WTC11 (cell line): ENCODE data around the gene WTIP. TPM values are rescaled to one million over a fixed set of nuclear protein-coding genes. Genes with fewer than 3 reads are reported as not detected.

Experiments used
- ATAC-seq: fragments of 200-7000 bp; cut with Tn5 transposase; 2 replicates; pipeline ENCODE4 v1.10.0; 2021; ENCODE audit warnings: mild to moderate bottlenecking, moderate library complexity
- CTCF ChIA-PET: fragments of 300-600 bp; sonication (Branson Sonifier 250); formaldehyde crosslinking; loops from one replicate; lab custom pipeline; 2021; ENCODE audit warnings: antibody characterized with exemption; lab: Charles Lee
- POLR2A ChIA-PET: fragments of 350-600 bp; sonication (Branson Sonifier 250); formaldehyde crosslinking; loops from one replicate; lab custom pipeline; 2021; ENCODE audit warnings: antibody characterized with exemption; lab: Charles Lee
- DNase-seq: peaks from one replicate; pipeline ENCODE4 v3.0.0; 2021; ENCODE audit warnings: low spot score
- H3K27ac Mint-ChIP-seq: 2 replicates; pipeline ENCODE4 v1.8.0; 2021; ENCODE audit warnings: mixed read lengths
- H3K27me3 Mint-ChIP-seq: 2 replicates; pipeline ENCODE4 v1.8.0; 2021; ENCODE audit warnings: low read depth, mild to moderate bottlenecking, moderate library complexity, mixed read lengths
- H3K36me3 Mint-ChIP-seq: 2 replicates; pipeline ENCODE4 v1.8.0; 2021; ENCODE audit warnings: mixed read lengths
- H3K4me1 Mint-ChIP-seq: 2 replicates; pipeline ENCODE4 v1.8.0; 2022; ENCODE audit warnings: mixed read lengths
- H3K4me3 Mint-ChIP-seq: 2 replicates; pipeline ENCODE4 v1.8.0; 2021; ENCODE audit warnings: mild to moderate bottlenecking, moderate library complexity, mixed read lengths
- H3K9me3 Mint-ChIP-seq: 2 replicates; pipeline ENCODE4 v1.8.0; 2021; ENCODE audit warnings: mixed read lengths
- HMGA2 ChIP-seq: fragments of 250-450 bp; sonication (Bioruptor Pico); IDR thresholded peaks from 2 replicates; pipeline ENCODE4 v1.4.0; 2021; ENCODE audit warnings: mild to moderate bottlenecking, moderate library complexity
- SMAD3 ChIP-seq: sonication (generic); formaldehyde crosslinking; IDR thresholded peaks from 2 replicates; pipeline ENCODE4 v1.8.0; 2022; ENCODE audit warnings: missing genetic modification reagents, mild to moderate bottlenecking, borderline replicate concordance
- TCF7 ChIP-seq: sonication (generic); formaldehyde crosslinking; IDR thresholded peaks from 2 replicates; pipeline ENCODE4 v1.8.0; 2022; ENCODE audit warnings: mild to moderate bottlenecking, low read depth, missing genetic modification reagents, moderate library complexity
- TP53 ChIP-seq: sonication (generic); formaldehyde crosslinking; IDR thresholded peaks from 2 replicates; pipeline ENCODE4 v1.8.1; 2023; ENCODE audit warnings: mild to moderate bottlenecking, missing genetic modification reagents
- ZNF423 ChIP-seq: fragments of 250-450 bp; sonication (Bioruptor Pico); IDR thresholded peaks from 2 replicates; pipeline ENCODE4 v2.1.2; 2022; ENCODE audit warnings: mild to moderate bottlenecking, moderate library complexity
- total RNA-seq: library from RNA; stranded (reverse); gene quantifications from 3 replicates; pipeline ENCODE4 v1.2.3, GENCODE V29; 2021
- TF ChIP-seq, protein P1 (sequence below): sonication (generic); formaldehyde crosslinking; IDR thresholded peaks from 2 replicates; pipeline ENCODE4 v1.8.0; 2023; ENCODE audit warnings: missing genetic modification reagents, mild to moderate bottlenecking, borderline replicate concordance
- TF ChIP-seq, protein P2 (sequence below): sonication (generic); formaldehyde crosslinking; IDR thresholded peaks from 2 replicates; pipeline ENCODE4 v1.8.0; 2023; ENCODE audit warnings: mild to moderate bottlenecking, missing genetic modification reagents
- TF ChIP-seq, protein P3 (sequence below): sonication (generic); formaldehyde crosslinking; IDR thresholded peaks from 2 replicates; pipeline ENCODE4 v1.8.0; 2023; ENCODE audit warnings: missing genetic modification reagents
- TF ChIP-seq, protein P4 (sequence below): sonication (generic); formaldehyde crosslinking; IDR thresholded peaks from 2 replicates; pipeline ENCODE4 v1.8.0; 2022; ENCODE audit warnings: mild to moderate bottlenecking, missing genetic modification reagents
- TF ChIP-seq, protein P5 (sequence below): fragments of 250-450 bp; sonication (Bioruptor Pico); IDR thresholded peaks from 2 replicates; pipeline ENCODE4 v2.1.2; 2022; ENCODE audit warnings: mild to moderate bottlenecking, moderate library complexity

Gene WTIP
- total RNA-seq, 1 experiment from 2014 or later = 14.3 TPM

DNA sequence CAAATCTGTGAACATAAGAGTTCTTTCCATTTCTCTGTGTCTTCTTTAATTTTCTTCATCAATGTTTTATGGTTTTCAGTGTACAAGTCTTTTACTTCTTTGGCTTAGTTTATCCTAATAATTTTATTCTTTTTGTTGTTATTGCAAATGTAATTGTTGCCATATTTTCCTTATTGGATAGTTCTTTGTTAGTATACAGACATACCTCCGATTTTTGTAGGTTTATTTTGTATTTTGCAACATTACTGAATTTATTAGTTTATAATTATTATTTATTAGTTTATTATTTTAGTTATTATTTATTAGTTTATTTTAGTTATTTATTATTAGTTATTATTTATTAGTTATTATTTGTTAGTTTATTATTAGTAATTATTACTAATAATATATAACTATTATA, 43.4 kb downstream of the WTIP start:
- H3K9me3 Mint-ChIP-seq = peaks cover 39% of the 10 kb centered on the region
- no peak for TF ChIP-seq TCF7 (CRISPR knock-in tag)
- peak; percentile 78 for TF ChIP-seq HMGA2 (CRISPR knock-in tag)
- no peak for DNase-seq
- H3K4me3 Mint-ChIP-seq = no peak overlapping the region
- H3K4me1 Mint-ChIP-seq = peaks cover 4% of the 10 kb centered on the region
- POLR2A ChIA-PET = no interaction called here
- no peak for ATAC-seq
- H3K27me3 Mint-ChIP-seq = peaks cover 38% of the 10 kb centered on the region
- CTCF ChIA-PET = no interaction called here
- H3K36me3 Mint-ChIP-seq = peaks cover 9% of the 10 kb centered on the region; the same call in 1 of the 2 replicates
- H3K27ac Mint-ChIP-seq = no peak overlapping the region

DNA sequence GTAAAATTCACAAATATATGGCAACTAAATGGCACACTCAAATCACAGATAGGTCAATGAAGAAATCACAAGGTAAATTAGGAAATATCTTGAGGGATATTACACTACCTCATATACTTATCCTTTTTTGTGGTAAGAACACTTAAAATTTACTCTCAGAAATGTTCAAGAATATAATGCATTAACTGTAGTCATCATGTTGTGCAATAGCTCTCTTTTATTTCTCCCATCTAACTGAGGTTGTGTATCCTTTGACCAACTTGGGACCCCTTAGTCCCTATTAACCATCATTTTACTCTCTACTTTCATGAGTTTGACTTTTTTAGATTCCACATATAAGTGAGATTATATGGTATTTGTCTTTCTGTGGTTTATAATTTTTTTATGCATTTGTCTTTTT, 52.6 kb downstream of the WTIP start:
- no peaks in the 10 kb centered on the region for H3K36me3 Mint-ChIP-seq
- ChIA-PET CTCF (no interaction called here), POLR2A (no interaction called here)
- H3K9me3 Mint-ChIP-seq = no peaks in the 10 kb centered on the region
- TF ChIP-seq ZNF423 (CRISPR knock-in tag) (no peak), TP53 (no peak)
- TF ChIP-seq, protein P1, sequence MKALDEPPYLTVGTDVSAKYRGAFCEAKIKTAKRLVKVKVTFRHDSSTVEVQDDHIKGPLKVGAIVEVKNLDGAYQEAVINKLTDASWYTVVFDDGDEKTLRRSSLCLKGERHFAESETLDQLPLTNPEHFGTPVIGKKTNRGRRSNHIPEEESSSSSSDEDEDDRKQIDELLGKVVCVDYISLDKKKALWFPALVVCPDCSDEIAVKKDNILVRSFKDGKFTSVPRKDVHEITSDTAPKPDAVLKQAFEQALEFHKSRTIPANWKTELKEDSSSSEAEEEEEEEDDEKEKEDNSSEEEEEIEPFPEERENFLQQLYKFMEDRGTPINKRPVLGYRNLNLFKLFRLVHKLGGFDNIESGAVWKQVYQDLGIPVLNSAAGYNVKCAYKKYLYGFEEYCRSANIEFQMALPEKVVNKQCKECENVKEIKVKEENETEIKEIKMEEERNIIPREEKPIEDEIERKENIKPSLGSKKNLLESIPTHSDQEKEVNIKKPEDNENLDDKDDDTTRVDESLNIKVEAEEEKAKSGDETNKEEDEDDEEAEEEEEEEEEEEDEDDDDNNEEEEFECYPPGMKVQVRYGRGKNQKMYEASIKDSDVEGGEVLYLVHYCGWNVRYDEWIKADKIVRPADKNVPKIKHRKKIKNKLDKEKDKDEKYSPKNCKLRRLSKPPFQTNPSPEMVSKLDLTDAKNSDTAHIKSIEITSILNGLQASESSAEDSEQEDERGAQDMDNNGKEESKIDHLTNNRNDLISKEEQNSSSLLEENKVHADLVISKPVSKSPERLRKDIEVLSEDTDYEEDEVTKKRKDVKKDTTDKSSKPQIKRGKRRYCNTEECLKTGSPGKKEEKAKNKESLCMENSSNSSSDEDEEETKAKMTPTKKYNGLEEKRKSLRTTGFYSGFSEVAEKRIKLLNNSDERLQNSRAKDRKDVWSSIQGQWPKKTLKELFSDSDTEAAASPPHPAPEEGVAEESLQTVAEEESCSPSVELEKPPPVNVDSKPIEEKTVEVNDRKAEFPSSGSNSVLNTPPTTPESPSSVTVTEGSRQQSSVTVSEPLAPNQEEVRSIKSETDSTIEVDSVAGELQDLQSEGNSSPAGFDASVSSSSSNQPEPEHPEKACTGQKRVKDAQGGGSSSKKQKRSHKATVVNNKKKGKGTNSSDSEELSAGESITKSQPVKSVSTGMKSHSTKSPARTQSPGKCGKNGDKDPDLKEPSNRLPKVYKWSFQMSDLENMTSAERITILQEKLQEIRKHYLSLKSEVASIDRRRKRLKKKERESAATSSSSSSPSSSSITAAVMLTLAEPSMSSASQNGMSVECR = no peak
- TF ChIP-seq, protein P2, sequence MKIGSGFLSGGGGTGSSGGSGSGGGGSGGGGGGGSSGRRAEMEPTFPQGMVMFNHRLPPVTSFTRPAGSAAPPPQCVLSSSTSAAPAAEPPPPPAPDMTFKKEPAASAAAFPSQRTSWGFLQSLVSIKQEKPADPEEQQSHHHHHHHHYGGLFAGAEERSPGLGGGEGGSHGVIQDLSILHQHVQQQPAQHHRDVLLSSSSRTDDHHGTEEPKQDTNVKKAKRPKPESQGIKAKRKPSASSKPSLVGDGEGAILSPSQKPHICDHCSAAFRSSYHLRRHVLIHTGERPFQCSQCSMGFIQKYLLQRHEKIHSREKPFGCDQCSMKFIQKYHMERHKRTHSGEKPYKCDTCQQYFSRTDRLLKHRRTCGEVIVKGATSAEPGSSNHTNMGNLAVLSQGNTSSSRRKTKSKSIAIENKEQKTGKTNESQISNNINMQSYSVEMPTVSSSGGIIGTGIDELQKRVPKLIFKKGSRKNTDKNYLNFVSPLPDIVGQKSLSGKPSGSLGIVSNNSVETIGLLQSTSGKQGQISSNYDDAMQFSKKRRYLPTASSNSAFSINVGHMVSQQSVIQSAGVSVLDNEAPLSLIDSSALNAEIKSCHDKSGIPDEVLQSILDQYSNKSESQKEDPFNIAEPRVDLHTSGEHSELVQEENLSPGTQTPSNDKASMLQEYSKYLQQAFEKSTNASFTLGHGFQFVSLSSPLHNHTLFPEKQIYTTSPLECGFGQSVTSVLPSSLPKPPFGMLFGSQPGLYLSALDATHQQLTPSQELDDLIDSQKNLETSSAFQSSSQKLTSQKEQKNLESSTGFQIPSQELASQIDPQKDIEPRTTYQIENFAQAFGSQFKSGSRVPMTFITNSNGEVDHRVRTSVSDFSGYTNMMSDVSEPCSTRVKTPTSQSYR (CRISPR knock-in tag) = no peak
- DNase-seq (no peak), ATAC-seq (no peak)
- no peaks in the 10 kb centered on the region for H3K4me1 Mint-ChIP-seq
- no peak overlapping the region for H3K4me3 Mint-ChIP-seq
- no peak overlapping the region for H3K27ac Mint-ChIP-seq
- peaks cover 32% of the 10 kb centered on the region for H3K27me3 Mint-ChIP-seq

DNA sequence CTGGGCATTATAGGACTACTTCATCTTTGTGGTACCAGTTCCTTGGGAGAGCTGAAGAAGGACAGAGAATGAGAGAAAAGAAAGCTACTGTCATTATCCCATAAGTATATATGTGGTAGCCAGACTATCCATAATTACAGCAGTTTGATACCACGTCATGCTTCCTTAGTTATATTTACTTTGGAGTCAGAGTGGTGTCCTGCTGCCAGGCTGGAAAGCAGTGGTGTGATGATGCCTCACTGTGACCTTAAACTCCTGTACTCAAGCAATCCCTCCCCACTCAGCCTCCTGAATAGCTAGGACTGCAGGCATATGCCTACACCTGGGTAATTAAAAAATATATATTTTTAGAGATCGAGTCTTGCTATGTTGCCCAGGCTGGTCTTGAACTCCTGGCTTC, 57.8 kb downstream of the WTIP start:
- Mint-ChIP-seq H3K36me3 (no peaks in the 10 kb centered on the region), H3K27me3 (peaks cover 40% of the 10 kb centered on the region), H3K4me3 (no peak overlapping the region), H3K9me3 (peaks cover 33% of the 10 kb centered on the region), H3K4me1 (no peaks in the 10 kb centered on the region), H3K27ac (no peak overlapping the region)
- ChIA-PET CTCF (no interaction called here), POLR2A (no interaction called here)
- no peak for DNase-seq
- TF ChIP-seq, protein P3, sequence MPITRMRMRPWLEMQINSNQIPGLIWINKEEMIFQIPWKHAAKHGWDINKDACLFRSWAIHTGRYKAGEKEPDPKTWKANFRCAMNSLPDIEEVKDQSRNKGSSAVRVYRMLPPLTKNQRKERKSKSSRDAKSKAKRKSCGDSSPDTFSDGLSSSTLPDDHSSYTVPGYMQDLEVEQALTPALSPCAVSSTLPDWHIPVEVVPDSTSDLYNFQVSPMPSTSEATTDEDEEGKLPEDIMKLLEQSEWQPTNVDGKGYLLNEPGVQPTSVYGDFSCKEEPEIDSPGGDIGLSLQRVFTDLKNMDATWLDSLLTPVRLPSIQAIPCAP (CRISPR knock-in tag) = no peak
- TF ChIP-seq, protein P4, sequence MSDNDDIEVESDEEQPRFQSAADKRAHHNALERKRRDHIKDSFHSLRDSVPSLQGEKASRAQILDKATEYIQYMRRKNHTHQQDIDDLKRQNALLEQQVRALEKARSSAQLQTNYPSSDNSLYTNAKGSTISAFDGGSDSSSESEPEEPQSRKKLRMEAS (CRISPR knock-in tag) = no peak
- TF ChIP-seq, protein P5, sequence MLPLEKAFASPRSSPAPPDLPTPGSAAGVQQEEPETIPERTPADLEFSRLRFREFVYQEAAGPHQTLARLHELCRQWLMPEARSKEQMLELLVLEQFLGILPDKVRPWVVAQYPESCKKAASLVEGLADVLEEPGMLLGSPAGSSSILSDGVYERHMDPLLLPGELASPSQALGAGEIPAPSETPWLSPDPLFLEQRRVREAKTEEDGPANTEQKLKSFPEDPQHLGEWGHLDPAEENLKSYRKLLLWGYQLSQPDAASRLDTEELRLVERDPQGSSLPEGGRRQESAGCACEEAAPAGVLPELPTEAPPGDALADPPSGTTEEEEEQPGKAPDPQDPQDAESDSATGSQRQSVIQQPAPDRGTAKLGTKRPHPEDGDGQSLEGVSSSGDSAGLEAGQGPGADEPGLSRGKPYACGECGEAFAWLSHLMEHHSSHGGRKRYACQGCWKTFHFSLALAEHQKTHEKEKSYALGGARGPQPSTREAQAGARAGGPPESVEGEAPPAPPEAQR (CRISPR knock-in tag) = no peak
- TF ChIP-seq SMAD3 (CRISPR knock-in tag) = no peak
- ATAC-seq = no peak
